Stimulated activated CD4-positive, alpha-beta T cell treated with anti-CD3 and anti-CD28 coated beads, Interleukin-4, amount 100 ng/mL, for 4 hours (primary cell): ENCODE measurements around the gene PRCC.

Experiments
- DNase-seq, 2 experiments: peaks; one replicate each; pipeline ENCODE4 v3.0.0-alpha.2; 2020

PRCC gene, protein sequence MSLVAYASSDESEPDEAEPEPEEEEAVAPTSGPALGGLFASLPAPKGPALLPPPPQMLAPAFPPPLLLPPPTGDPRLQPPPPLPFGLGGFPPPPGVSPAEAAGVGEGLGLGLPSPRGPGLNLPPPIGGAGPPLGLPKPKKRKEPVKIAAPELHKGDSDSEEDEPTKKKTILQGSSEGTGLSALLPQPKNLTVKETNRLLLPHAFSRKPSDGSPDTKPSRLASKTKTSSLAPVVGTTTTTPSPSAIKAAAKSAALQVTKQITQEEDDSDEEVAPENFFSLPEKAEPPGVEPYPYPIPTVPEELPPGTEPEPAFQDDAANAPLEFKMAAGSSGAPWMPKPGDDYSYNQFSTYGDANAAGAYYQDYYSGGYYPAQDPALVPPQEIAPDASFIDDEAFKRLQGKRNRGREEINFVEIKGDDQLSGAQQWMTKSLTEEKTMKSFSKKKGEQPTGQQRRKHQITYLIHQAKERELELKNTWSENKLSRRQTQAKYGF

DNA sequence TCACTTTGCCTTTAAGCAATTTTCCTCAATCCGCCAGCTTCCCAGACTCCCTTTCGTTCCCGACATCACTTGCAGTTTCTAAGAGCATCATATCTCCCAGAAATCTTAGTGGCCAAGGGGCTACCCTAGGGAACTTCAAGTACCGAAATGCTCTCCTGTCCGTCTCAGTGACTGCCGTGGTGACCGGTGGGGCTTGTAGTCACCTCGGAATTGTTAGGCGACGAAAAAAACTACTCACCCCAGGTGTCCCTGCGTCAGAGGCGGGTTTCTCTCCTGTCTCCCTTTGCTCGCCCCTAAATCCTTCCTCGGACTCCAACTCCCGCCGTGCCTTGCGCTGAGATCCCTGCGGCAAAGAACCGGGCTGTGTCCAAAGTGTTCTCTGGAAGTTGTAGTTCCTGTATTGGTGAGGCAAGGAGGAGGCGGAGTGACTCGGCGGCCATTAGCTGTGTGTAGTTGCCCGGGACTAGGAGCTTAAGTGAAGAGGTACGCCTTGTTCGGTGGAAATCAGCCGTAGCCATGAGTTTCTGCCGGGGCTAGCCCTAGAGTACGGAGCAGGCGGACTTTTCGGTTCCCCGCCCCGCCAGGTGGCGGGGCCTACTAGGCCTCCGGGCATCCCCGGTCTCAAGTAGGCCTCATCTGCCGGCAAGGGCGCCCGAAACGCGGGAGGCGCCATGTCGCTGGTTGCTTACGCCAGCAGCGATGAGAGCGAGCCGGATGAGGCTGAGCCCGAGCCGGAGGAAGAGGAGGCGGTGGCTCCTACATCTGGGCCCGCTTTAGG, at the start of gene PRCC:
Gene PRCC, plus strand, starts transcription at position 435 of the 778 bp plus-strand sequence. Its CDS starts 237 bp downstream, at position 672.
- DNase-seq: peak; percentile 88 to 99

DNA sequence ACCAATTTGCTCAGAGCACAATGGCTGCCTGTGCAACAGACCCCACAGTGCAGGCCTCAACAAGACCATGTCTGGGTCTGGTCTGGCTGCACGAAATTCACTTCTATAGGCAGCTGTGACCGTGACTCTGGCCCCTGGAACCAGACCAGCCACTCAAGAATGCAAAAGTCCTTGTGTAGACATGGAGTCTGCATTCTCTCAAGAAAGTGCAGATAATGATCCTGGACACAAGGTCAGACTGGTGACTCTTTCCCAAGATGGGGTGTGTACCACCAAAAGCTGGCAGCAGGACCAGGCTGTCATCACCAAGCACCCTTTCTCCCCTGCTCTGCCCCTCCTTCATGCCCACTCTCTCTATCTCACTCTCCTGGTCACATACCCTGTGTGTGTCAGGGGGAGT, 46.2 kb upstream of the PRCC start:
- DNase-seq: no peak

DNA sequence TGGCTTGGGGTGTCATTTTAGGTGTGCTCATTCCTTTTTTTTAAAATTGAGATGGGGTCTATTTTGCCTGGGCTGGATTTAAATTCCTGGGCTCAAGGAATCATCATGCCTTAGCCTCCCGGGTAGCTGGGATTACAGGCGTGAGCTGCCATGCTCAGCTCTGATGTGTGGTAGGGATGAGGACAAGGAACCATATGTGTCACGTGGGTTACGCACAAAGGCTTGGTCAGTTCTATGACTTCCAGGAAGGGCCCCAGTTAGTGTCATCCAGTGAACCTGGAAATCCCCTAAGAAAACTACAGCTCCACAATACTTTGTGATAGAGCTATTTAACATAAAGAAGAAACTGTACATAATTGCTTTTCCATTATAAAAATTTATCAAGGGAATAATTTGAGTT, 45.8 kb upstream of the PRCC start:
- no peak for DNase-seq

DNA sequence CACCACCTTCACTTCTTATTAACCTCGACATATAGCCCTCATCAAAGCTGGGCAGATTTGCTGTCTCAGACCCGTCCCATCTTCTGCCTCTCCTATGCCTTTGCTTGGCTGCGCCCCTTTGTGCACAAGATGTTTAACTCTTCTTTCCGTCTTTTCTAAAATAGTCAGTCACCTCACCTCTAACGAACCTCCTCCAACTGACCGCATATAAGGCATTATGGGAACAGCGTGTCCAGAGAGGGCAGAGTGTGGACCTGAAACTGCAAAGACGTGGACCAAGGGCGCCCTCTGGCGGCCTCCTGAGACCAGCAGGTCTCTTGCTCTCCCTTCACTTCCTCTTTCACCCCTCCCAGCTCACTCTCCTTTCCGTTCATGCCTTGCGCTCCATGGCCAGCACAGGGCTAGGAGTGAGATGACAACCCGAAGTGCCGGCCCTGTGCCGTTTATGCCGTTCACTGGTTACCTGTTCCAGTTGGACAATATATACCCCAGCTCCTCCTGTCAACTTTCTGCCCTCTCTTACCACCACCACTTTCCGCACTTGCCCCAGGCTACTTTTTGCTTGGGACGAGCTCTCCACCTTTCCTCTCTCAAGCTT, 41.6 kb upstream of the PRCC start:
- DNase-seq: peak; percentile 64 to 75

DNA sequence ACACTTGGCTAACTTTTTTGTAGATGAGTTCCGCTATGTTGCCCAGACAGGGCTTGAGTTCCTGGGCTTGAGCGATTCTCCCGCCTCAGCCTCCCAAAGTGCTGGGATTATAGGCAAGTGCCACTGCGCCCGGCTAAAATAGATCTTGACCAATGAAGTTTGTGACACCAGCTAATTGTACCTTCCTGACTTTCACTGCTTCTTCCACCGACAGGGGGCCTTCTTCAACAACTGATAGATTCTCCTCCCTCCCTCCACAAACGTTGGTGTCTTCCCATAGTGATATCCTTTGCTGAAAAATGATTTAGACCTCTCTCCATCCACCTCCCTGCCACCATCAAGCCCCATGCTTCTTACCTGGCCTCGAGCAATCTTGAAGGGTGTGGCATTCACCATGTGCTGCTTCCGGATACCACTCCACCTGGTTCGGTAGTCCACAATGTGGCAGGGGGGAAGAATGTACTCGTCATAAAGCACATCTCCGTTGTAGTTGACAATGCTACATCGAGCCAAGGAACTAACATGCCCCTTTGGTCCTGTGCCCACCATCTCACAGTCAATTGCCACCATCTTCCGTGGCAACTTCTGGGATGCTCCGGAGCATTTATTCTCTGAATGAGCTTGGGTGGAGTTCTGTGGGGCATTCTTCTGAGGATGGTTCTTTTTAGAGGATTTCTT, 40.6 kb upstream of the PRCC start:
- peak; percentile 30 to 35 for DNase-seq

GRCh38 chr1:156727492-156727891, 39.8 kb upstream of the PRCC start:
- DNase-seq: no peak

DNA sequence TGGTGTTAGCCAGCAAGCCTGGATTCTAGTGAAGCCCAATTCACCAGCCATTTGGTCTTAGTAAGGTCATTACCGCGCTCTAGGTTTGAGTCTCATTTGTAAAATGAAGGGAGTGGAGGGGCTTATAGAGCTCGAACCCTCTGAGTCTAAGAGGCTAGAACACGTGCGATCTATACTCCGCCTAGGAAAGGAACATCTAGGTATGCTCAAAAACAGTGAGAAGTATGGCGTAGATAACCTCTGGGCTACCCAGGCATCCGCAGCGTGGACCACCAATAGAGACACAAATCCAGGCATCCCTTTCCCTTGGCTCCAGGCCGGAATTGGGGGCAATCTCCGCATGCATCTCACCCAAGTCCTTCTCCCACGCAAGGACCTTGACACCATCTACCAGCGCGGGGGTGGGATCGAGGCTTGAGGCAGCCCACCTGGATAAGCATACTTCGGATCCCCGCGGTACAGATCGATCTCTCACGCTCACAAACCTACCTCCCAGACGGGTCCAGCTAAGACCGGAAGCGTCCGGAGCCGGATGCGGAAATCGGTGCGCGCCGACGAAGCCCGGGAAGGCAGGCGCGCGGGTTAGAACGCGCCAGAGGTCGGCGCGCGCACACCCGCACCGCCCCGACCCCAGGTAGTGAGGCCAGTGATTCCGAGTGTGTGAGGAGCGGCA, 39.3 kb upstream of the PRCC start, which contains the start of gene METTL25B:
Gene METTL25B, plus strand, starts transcription at position 544 of the 673 bp plus-strand sequence. CDS start 636 bp downstream, outside the sequence.
- DNase-seq: peak; percentile 66 to 76

DNA sequence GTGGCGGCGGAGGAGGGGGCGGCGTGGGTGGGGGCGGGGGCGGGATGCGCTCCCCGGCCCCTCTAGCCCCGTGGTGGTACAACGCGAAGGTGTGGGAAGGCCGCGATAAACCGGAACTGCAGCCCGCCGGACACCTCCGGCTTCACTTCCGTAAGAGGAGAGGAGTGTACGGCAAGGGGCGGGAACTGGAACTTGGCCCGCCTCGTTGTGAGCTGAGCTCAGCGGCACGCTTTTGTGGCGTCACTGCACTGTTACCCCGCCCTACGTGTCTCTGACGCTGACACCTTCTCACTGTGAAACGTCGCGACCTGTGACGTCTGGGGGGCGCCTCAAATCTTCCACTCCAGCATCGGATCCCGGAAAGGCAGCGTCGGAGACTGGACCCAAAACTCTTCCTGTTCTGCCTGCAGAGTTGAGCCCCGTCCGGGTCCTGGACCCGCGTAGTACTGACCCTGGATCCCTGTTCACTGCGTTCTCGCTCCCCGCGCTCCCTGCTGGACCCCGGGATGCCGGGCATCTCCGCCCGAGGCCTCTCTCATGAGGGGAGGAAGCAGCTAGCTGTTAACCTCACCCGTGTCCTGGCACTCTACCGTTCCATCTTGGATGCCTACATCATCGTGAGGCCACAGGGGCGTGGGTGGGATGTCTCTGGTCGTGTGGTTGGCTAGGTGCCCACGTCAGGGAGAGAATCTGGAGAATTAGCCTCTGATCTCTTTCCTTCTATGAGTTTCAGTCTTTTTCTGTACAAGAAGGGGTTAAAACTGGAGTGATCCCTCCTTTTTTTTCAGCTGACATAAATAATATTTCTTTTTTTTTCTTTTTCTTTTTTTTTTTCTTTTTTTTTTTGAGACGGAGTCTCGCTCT, 38.5 kb upstream of the PRCC start, which contains the start of gene ISG20L2:
Gene ISG20L2, minus strand, starts transcription at position 168 of the 864 bp plus-strand sequence. CDS start 1,114 bp downstream, outside the sequence.
- DNase-seq: peak; percentile 89 to 97

GRCh38 chr1:156733989-156734584, 33.2 kb upstream of the PRCC start:
- DNase-seq: no peak

DNA sequence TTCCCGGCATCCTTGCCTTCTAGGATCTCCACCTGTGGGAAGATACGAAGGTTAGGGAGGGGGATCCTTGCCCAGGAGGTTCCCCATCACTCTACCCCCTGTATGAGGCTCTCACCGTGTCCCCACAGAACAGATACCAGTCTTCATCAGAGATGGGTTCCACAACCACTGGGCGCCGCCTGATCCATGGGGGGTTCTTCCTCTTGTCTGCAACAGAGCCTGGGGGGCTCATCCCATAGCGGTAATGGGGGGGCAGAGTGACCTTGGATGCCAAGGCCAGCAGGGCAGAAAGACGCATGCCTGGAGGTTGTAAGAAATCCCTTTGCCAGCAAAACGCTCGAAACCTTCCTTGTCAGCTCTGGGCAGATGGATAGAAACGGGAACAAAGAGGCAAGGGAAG, 28.9 kb upstream of the PRCC start:
- DNase-seq: no peak

DNA sequence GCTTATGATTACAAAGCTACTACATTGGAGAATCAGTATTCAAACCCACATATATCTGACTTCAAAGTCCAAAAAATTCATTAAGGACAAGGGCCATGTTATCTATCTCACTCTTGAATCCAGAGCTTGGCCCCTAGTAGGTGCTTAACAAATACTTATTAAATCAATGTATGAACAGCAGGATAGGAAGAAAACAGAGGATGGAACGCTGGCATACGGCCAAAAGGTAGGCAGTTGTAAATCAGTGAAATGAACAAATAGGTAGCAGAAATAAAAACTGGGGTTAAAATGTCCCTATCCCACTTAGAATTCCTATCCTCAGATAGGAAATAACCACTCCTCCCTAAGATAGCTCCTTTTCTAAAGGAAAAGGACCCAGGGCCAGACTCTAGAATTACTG, 28.4 kb upstream of the PRCC start:
- DNase-seq: no peak

- no peak for DNase-seq
These were observed 27.0 kb upstream of the PRCC start for GRCh38 chr1:156740237-156740740.

DNA sequence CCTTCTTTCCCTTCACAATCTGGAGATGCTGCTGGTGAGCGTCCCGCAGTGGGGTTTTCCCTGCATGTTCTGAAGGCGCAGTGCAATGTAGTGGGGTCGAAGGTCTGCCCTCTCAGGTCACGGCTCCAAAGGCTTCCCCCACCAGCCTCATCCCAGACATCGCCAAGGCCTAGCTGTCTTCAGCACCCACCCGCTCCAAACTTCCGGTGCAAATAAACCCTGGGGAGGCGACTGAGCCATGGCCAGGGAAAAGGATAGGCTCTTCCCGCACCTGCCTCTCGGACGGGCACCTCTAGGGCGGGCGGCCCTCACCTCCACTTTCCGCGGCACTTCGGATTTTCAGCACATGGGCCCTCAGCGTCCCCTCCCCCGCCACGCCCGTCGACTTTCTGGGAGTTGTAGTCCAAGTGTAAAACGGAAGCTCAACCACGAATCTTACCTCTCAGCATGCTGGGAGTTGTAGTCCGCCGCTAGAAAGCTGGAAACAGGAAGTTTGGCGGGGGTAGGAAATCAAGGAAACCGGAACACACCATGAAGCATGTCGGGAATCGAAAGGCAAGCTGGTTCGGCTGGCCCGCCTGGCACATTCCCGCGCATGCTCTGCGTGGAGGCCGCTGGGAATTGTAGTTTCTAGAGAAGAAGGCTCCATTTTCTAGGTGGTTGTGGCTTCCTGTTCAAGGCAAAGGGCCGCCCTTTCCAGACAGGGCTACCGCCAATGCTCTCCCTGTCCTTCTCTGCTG, 26.4 kb upstream of the PRCC start, which contains the start of gene MRPL24:
Gene MRPL24, minus strand, starts transcription at position 348 of the 740 bp plus-strand sequence. CDS start 2,384 bp downstream, outside the sequence.
- peak; percentile 92 to 98 for DNase-seq

DNA sequence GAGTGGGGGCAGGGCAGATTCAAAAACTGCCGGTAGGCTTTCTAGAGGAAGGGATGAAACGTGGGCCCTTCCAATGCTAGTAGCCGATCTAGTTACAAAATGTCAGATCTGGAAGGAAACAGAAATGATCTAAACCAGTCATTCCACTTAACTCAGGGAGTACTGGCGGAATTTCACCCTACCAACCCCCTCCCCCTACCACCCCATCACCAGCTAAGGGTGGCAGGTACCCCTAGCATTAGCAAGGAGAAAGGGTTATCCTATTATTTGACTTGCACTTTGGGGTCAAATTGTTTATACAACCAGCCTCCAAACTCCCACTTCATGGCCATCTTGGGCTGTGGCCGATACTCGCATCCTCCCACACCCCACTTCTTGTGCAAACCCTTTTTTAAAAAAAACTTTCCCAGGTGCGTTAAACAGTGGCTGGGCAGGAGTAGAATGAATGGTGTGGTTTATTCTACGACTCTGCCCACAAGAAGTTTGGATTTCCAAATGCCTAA, 25.8 kb upstream of the PRCC start:
- DNase-seq: no peak

- DNase-seq: no peak
These were observed 25.3 kb upstream of the PRCC start for GRCh38 chr1:156742017-156742416.

DNA sequence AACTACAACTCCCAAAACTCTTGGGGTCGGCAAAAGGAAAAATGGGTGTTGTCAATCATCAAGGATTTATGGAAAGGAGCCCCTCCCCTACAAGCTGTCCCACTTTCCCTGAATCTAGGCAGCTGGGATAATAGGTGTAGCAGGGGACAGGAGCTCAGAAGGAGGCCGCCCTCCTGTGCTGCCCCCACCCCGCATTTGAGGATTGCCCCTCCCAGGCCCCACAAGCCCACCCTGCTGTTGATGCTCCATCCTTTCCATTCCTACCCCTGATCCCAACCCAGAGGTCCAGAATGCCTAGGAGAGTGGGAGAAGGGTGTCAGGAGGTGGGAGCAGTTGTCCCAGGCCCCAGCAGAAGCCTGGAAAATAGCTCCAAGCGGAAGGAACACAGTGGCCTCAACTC, 24.5 kb upstream of the PRCC start:
- no peak for DNase-seq

GRCh38 chr1:156743367-156744302, 23.7 kb upstream of the PRCC start:
- no peak for DNase-seq

DNA sequence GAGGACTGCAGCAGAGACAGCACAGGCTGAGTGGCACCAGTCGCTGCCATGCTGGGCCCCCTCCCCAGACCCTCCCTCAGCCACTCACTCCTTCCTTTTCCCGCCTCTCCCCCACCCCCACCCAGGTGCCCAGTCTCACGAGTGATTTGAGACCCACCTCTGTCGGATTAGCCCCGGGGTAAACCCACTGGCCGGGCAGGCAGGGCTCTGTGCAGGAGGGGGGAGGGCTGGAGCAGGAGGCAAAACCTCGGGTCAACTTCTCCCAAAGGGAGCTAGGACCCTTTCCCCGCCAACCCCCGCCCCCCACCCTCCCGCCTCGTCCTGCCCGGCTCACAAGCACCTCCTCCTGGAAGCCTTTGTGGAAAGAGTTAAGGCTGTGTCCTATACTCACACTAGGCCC, 23.0 kb upstream of the PRCC start:
- DNase-seq: no peak
